HG03520 (cell line): ENCODE measurements around the gene ANKS1B.
A peak's percentile ranks its signal among the peaks of the same experiment; 100 is the strongest.

Experiments
- ATAC-seq: cut with Tn5 transposase; IDR thresholded peaks from one replicate; pipeline ENCODE4 v1.9.1; 2021; ENCODE audit warnings: mild to moderate bottlenecking, moderate library complexity; ENCODE audit not compliant: unreplicated experiment

ANKS1B gene

GRCh38 chr12:98750511-98750910 is 1234.2 kb downstream of the ANKS1B start:
- ATAC-seq = no peak

GRCh38 chr12:98748463-98748862 is 1236.3 kb downstream of the ANKS1B start:
- ATAC-seq = no peak

- ATAC-seq = peak; percentile 54
Measured at GRCh38 chr12:98745578-98746391, 1239.0 kb downstream of the ANKS1B start.

- no peak for ATAC-seq
Measured at GRCh38 chr12:98744680-98745079, 1240.1 kb downstream of the ANKS1B start.

GRCh38 chr12:98743362-98743953 is 1241.3 kb downstream of the ANKS1B start:
- no peak for ATAC-seq

- no peak for ATAC-seq
Measured at GRCh38 chr12:98741556-98742265, 1243.0 kb downstream of the ANKS1B start.

GRCh38 chr12:98741196-98741555 is 1243.6 kb downstream of the ANKS1B start:
- ATAC-seq = no peak

GRCh38 chr12:98740751-98741150 is 1244.0 kb downstream of the ANKS1B start:
- ATAC-seq = no peak

GRCh38 chr12:98738539-98738938 is 1246.2 kb downstream of the ANKS1B start:
- no peak for ATAC-seq

GRCh38 chr12:98738002-98738401 is 1246.7 kb downstream of the ANKS1B start:
- no peak for ATAC-seq

- ATAC-seq = no peak
Measured at GRCh38 chr12:98737322-98737712, 1247.4 kb downstream of the ANKS1B start.

GRCh38 chr12:98736352-98737321 is 1248.1 kb downstream of the ANKS1B start:
- ATAC-seq = no peak

GRCh38 chr12:98735821-98736220 is 1248.9 kb downstream of the ANKS1B start:
- no peak for ATAC-seq

GRCh38 chr12:98733667-98734350 is 1250.9 kb downstream of the ANKS1B start:
- no peak for ATAC-seq

- no peak for ATAC-seq
Measured at GRCh38 chr12:98730412-98730811, 1254.3 kb downstream of the ANKS1B start.

- no peak for ATAC-seq
Measured at GRCh38 chr12:98727196-98727595, 1257.5 kb downstream of the ANKS1B start.

- ATAC-seq = peak; percentile 76
Measured at GRCh38 chr12:98725476-98726247, 1259.1 kb downstream of the ANKS1B start.

GRCh38 chr12:98724384-98725155 is 1260.2 kb downstream of the ANKS1B start:
- ATAC-seq = no peak
